Left ventricle myocardium inferior (tissue), 1 donor: ENCODE measurements around the gene TFR2. TPM values are rescaled to one million over a fixed set of nuclear protein-coding genes. Genes with fewer than 3 reads are reported as not detected.
A peak's percentile ranks its signal among the peaks of the same experiment; 100 is the strongest.

Experiments
- DNase-seq: peaks from one replicate; pipeline ENCODE4 v3.0.0-alpha.2; 2020
- H3K27ac ChIP-seq: fragments of 200-600 bp; replicated peaks from 2 replicates; pipeline ENCODE4 v1.8.0; 2021
- H3K27me3 ChIP-seq: fragments of 200-600 bp; 2 replicates; pipeline ENCODE4 v1.8.0; 2021; ENCODE audit warnings: low read depth
- H3K36me3 ChIP-seq: fragments of 200-600 bp; 2 replicates; pipeline ENCODE4 v1.8.0; 2021
- H3K4me1 ChIP-seq: fragments of 200-600 bp; 2 replicates; pipeline ENCODE4 v1.8.0; 2021
- H3K4me3 ChIP-seq: fragments of 200-600 bp; 2 replicates; pipeline ENCODE4 v1.8.0; 2021; ENCODE audit warnings: mild to moderate bottlenecking, moderate library complexity
- H3K9me3 ChIP-seq: fragments of 200-600 bp; replicated peaks from 2 replicates; pipeline ENCODE4 v1.8.0; 2021
- CTCF ChIP-seq: fragments of 200-600 bp; IDR thresholded peaks from 2 replicates; pipeline ENCODE4 v1.8.0; 2021; ENCODE audit warnings: antibody characterized with exemption, mild to moderate bottlenecking, borderline replicate concordance
- intact Hi-C: fragments of 100-400 bp; cut with micrococcal nuclease; formaldehyde crosslinking; loops from one replicate; pipeline ENCODE4 v1.11.0; 2022
- total RNA-seq: library from RNA; stranded (reverse); fragmentation: NEBNext Ultra II Directional; extraction: Animal tissue kit (Norgen Biotek cat#: 25700); gene quantifications from one replicate; pipeline ENCODE4 v1.2.1, GENCODE V29; 2021
- donor health status: DM: no; HTN: yes; CAD: no; lungs with severe emphysema.

Gene TFR2
- total RNA-seq, 1 donor from 2014 or later = 0.25 TPM

- Histone ChIP-seq H3K27ac (no peak overlapping the region), H3K9me3 (no peaks in the 10 kb centered on the region), H3K27me3 (peaks cover 33% of the 10 kb centered on the region), H3K4me3 (peak overlapping the region; percentile 53), H3K4me1 (peaks cover 5% of the 10 kb centered on the region), H3K36me3 (no peaks in the 10 kb centered on the region)
- TF ChIP-seq CTCF = no peak
- DNase-seq = peak; percentile 84
- intact Hi-C loops = no loop called here
Measured at GRCh38 chr7:100626530-100627237, 14.7 kb downstream of the TFR2 start.

DNA sequence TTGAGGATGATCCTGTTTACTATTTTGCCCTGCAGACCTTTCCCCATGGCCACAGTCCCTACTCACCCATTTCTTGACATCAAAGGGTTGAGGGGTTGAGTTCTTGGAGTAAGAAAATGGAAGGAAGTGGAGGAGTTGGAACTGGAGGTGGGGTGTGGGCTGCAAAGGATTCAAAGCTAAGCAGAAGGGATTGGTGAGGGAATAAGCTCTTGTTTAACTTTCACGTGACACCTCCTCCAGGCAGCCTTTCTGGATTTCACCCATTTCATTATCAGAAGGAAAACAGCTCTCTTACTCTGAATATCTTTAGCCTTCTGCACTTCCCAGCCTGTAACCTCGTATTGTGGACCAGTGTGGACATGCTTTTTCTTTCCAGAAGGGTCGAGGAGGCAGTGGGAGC, 15.3 kb downstream of the TFR2 start:
- no peak for TF ChIP-seq CTCF

GRCh38 chr7:100623951-100624824, 17.2 kb downstream of the TFR2 start:
- no peak for TF ChIP-seq CTCF
- intact Hi-C loops = no loop called here
- H3K27me3 ChIP-seq = peaks cover 18% of the 10 kb centered on the region
- DNase-seq = no peak
- H3K27ac ChIP-seq = no peak overlapping the region
- no peaks in the 10 kb centered on the region for H3K9me3 ChIP-seq
- no peak overlapping the region for H3K4me3 ChIP-seq
- peaks cover 5% of the 10 kb centered on the region for H3K4me1 ChIP-seq
- H3K36me3 ChIP-seq = no peaks in the 10 kb centered on the region

More for the DNA sequence above, 15.3 kb downstream of the TFR2 start:
- no peak overlapping the region for H3K27ac ChIP-seq
- no peak for DNase-seq
- peaks cover 5% of the 10 kb centered on the region for H3K4me1 ChIP-seq
- intact Hi-C loops = no loop called here
- H3K9me3 ChIP-seq = no peaks in the 10 kb centered on the region
- peaks cover 26% of the 10 kb centered on the region for H3K27me3 ChIP-seq
- H3K4me3 ChIP-seq = peak overlapping the region; percentile 53
- H3K36me3 ChIP-seq = no peaks in the 10 kb centered on the region

GRCh38 chr7:100621554-100621953, 19.8 kb downstream of the TFR2 start:
- no peak for TF ChIP-seq CTCF
- no peak for DNase-seq
- intact Hi-C loops = no loop called here

DNA sequence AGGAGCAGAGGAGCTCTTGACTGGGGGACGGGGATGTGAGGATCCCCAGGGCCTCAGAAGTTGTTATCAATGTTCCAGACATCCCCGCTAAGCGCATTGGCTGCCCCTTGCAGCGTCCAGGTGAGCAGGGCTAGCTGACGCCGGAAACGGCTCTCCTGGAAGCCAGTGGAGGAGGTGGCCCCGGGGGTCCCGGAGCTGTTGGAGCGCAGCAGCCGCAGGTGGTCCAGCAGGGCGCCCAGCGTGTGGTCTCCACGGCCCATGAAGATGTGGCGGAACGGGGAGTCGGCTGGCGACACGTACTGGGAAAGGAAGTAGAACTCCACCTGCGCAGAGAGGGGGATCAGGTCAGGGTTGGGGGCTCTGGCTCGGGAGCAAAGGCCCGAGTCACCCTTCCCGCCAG, 20.5 kb downstream of the TFR2 start:
- Histone ChIP-seq H3K4me1 (no peaks in the 10 kb centered on the region), H3K27ac (no peak overlapping the region), H3K27me3 (no peaks in the 10 kb centered on the region), H3K4me3 (no peak overlapping the region), H3K9me3 (no peaks in the 10 kb centered on the region), H3K36me3 (no peaks in the 10 kb centered on the region)
- intact Hi-C loops = no loop called here
- no peak for TF ChIP-seq CTCF
- DNase-seq = no peak

More at GRCh38 chr7:100621554-100621953, 19.8 kb downstream of the TFR2 start:
- Histone ChIP-seq H3K36me3 (no peaks in the 10 kb centered on the region), H3K27me3 (no peaks in the 10 kb centered on the region), H3K4me1 (peaks cover under 1% of the 10 kb centered on the region), H3K4me3 (no peak overlapping the region), H3K9me3 (no peaks in the 10 kb centered on the region), H3K27ac (no peak overlapping the region)
